Measurements from ENCODE around the gene SETDB1. TPM values are rescaled to one million over a fixed set of nuclear protein-coding genes. Genes with fewer than 3 reads are reported as not detected.

The SETDB1 gene
- polyA plus RNA-seq, 4 donors, result 12.7 to 56.1 (median 19.4) TPM

GRCh38 chr1:150954708-150955107, 28.5 kb downstream of the SETDB1 start:
- FAIRE-seq (no peak), DNase-seq (no peak)
- peaks cover 22 to 69% (median 26%) of the 10 kb centered on the region in 3 donors for H3K36me3 ChIP-seq (ENCODE audit: control insufficient read depth in 3 of 3, insufficient read depth in 2 of 3, low read depth in 1 of 3, low read length in 3 of 3)
- WGBS, 3 donors, result 90 to 97% (median 91%) methylated on average over 3 of the region's 3 CpGs
- H3K9me3 ChIP-seq (ENCODE audit: control insufficient read depth in 2 of 2, insufficient read depth in 1 of 2, low read depth in 1 of 2, low read length in 1 of 2), result no peaks in the 10 kb centered on the region
- H3K4me1 ChIP-seq (ENCODE audit: control insufficient read depth in 3 of 3, insufficient read depth in 2 of 3, low read depth in 1 of 3, low read length in 2 of 3), result no peaks in the 10 kb centered on the region
- H3K27me3 ChIP-seq (ENCODE audit: control insufficient read depth in 3 of 3, insufficient read depth in 3 of 3, low read length in 3 of 3), result no peaks in the 10 kb centered on the region
- no peak overlapping the region for H3K27ac ChIP-seq (ENCODE audit: low read depth in 1 of 3, low read length in 2 of 3)
- H3K4me3 ChIP-seq (ENCODE audit: low read depth in 1 of 3, low read length in 3 of 3), result no peak overlapping the region

GRCh38 chr1:150955280-150955679, 29.1 kb downstream of the SETDB1 start:
- no peak for DNase-seq
- no peaks in the 10 kb centered on the region for H3K27me3 ChIP-seq (ENCODE audit: control insufficient read depth in 3 of 3, insufficient read depth in 3 of 3, low read length in 3 of 3)
- no peaks in the 10 kb centered on the region for H3K9me3 ChIP-seq (ENCODE audit: control insufficient read depth in 2 of 2, insufficient read depth in 1 of 2, low read depth in 1 of 2, low read length in 1 of 2)
- no peaks in the 10 kb centered on the region for H3K4me1 ChIP-seq (ENCODE audit: control insufficient read depth in 3 of 3, insufficient read depth in 2 of 3, low read depth in 1 of 3, low read length in 2 of 3)
- no peak overlapping the region for H3K27ac ChIP-seq (ENCODE audit: low read depth in 1 of 3, low read length in 2 of 3)
- H3K36me3 ChIP-seq (ENCODE audit: control insufficient read depth in 3 of 3, insufficient read depth in 2 of 3, low read depth in 1 of 3, low read length in 3 of 3), result peaks cover 21 to 70% (median 23%) of the 10 kb centered on the region in 3 donors
- FAIRE-seq, result no peak
- H3K4me3 ChIP-seq (ENCODE audit: low read depth in 1 of 3, low read length in 3 of 3), result no peak overlapping the region

- H3K36me3 ChIP-seq (ENCODE audit: control insufficient read depth in 3 of 3, insufficient read depth in 2 of 3, low read depth in 1 of 3, low read length in 3 of 3), result peaks cover 12 to 71% (median 27%) of the 10 kb centered on the region in 3 donors
- H3K27me3 ChIP-seq (ENCODE audit: control insufficient read depth in 3 of 3, insufficient read depth in 3 of 3, low read length in 3 of 3), result no peaks in the 10 kb centered on the region
- no peaks in the 10 kb centered on the region for H3K4me1 ChIP-seq (ENCODE audit: control insufficient read depth in 3 of 3, insufficient read depth in 2 of 3, low read depth in 1 of 3, low read length in 2 of 3)
- no peaks in the 10 kb centered on the region for H3K9me3 ChIP-seq (ENCODE audit: control insufficient read depth in 2 of 2, insufficient read depth in 1 of 2, low read depth in 1 of 2, low read length in 1 of 2)
- FAIRE-seq (no peak), DNase-seq (no peak)
- H3K4me3 ChIP-seq (ENCODE audit: low read depth in 1 of 3, low read length in 3 of 3), result no peak overlapping the region
- no peak overlapping the region for H3K27ac ChIP-seq (ENCODE audit: low read depth in 1 of 3, low read length in 2 of 3)
- 97 to 99% (median 98%) methylated on average over 11 of the region's 11 CpGs for WGBS, 3 donors
Measured at GRCh38 chr1:150957666-150958065, 31.5 kb downstream of the SETDB1 start.

GRCh38 chr1:150960646-150961045, 34.5 kb downstream of the SETDB1 start:
- Histone ChIP-seq H3K36me3 (ENCODE audit: control insufficient read depth in 3 of 3, insufficient read depth in 2 of 3, low read depth in 1 of 3, low read length in 3 of 3) (peaks cover 21 to 74% (median 31%) of the 10 kb centered on the region in 3 donors), H3K4me1 (ENCODE audit: control insufficient read depth in 3 of 3, insufficient read depth in 2 of 3, low read depth in 1 of 3, low read length in 2 of 3) (no peaks in the 10 kb centered on the region), H3K9me3 (ENCODE audit: control insufficient read depth in 2 of 2, insufficient read depth in 1 of 2, low read depth in 1 of 2, low read length in 1 of 2) (no peaks in the 10 kb centered on the region), H3K4me3 (ENCODE audit: low read depth in 1 of 3, low read length in 3 of 3) (no peak overlapping the region), H3K27me3 (ENCODE audit: control insufficient read depth in 3 of 3, insufficient read depth in 3 of 3, low read length in 3 of 3) (no peaks in the 10 kb centered on the region), H3K27ac (ENCODE audit: low read depth in 1 of 3, low read length in 2 of 3) (no peak overlapping the region)
- 97 to 99% (median 99%) methylated on average over 7 of the region's 7 CpGs for WGBS, 3 donors
- no peak for DNase-seq
- no peak for FAIRE-seq

DNA sequence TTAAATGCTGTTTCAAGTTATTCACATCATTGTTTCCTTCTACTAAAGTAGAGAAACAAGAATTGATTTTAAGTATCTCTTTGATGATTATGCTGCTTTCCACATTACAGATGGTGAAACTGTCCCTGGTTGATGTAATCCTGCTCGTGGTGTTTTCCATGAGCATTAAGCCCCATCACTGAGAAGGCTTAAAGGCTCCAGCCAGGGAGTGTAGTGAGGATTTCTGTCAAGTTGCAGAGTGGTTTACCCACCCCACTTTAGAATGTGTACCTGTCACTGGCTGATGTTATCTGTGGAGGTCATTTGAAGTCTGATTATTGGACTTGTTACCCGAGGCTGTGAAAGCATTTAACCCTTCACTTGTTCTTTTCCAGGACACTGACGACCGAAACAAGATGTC, 35.6 kb downstream of the SETDB1 start:
- Histone ChIP-seq H3K36me3 (ENCODE audit: control insufficient read depth in 3 of 3, insufficient read depth in 2 of 3, low read depth in 1 of 3, low read length in 3 of 3) (peaks cover 30 to 78% (median 31%) of the 10 kb centered on the region in 3 donors), H3K4me3 (ENCODE audit: low read depth in 1 of 3, low read length in 3 of 3) (no peak overlapping the region), H3K27me3 (ENCODE audit: control insufficient read depth in 3 of 3, insufficient read depth in 3 of 3, low read length in 3 of 3) (no peaks in the 10 kb centered on the region), H3K27ac (ENCODE audit: low read depth in 1 of 3, low read length in 2 of 3) (no peak overlapping the region), H3K4me1 (ENCODE audit: control insufficient read depth in 3 of 3, insufficient read depth in 2 of 3, low read depth in 1 of 3, low read length in 2 of 3) (no peaks in the 10 kb centered on the region), H3K9me3 (ENCODE audit: control insufficient read depth in 2 of 2, insufficient read depth in 1 of 2, low read depth in 1 of 2, low read length in 1 of 2) (no peaks in the 10 kb centered on the region)
- no peak for DNase-seq
- FAIRE-seq, result no peak
- WGBS, 3 donors, result 64 to 66% (median 66%) methylated on average over 4 of the region's 4 CpGs

GRCh38 chr1:150963321-150964163, 37.4 kb downstream of the SETDB1 start:
- FAIRE-seq (no peak), DNase-seq (no peak)
- Histone ChIP-seq H3K27ac (ENCODE audit: low read depth in 1 of 3, low read length in 2 of 3) (no peak overlapping the region), H3K27me3 (ENCODE audit: control insufficient read depth in 3 of 3, insufficient read depth in 3 of 3, low read length in 3 of 3) (no peaks in the 10 kb centered on the region), H3K4me1 (ENCODE audit: control insufficient read depth in 3 of 3, insufficient read depth in 2 of 3, low read depth in 1 of 3, low read length in 2 of 3) (no peaks in the 10 kb centered on the region), H3K36me3 (ENCODE audit: control insufficient read depth in 3 of 3, insufficient read depth in 2 of 3, low read depth in 1 of 3, low read length in 3 of 3) (peaks cover 38 to 82% (median 43%) of the 10 kb centered on the region in 3 donors), H3K4me3 (ENCODE audit: low read depth in 1 of 3, low read length in 3 of 3) (no peak overlapping the region), H3K9me3 (ENCODE audit: control insufficient read depth in 2 of 2, insufficient read depth in 1 of 2, low read depth in 1 of 2, low read length in 1 of 2) (no peaks in the 10 kb centered on the region)
- 86 to 92% (median 90%) methylated on average over 10 of the region's 10 CpGs for WGBS, 3 donors

- WGBS, 3 donors, result 82 to 88% (median 83%) methylated on average over 5 of the region's 5 CpGs
- peaks cover 38 to 87% (median 47%) of the 10 kb centered on the region in 3 donors for H3K36me3 ChIP-seq (ENCODE audit: control insufficient read depth in 3 of 3, insufficient read depth in 2 of 3, low read depth in 1 of 3, low read length in 3 of 3)
- H3K27ac ChIP-seq (ENCODE audit: low read depth in 1 of 3, low read length in 2 of 3), result no peak overlapping the region
Measured at GRCh38 chr1:150964164-150964489, 38.0 kb downstream of the SETDB1 start.

GRCh38 chr1:150965605-150966004, 39.4 kb downstream of the SETDB1 start:
- Histone ChIP-seq H3K27ac (ENCODE audit: low read depth in 1 of 3, low read length in 2 of 3) (no peak overlapping the region), H3K36me3 (ENCODE audit: control insufficient read depth in 3 of 3, insufficient read depth in 2 of 3, low read depth in 1 of 3, low read length in 3 of 3) (peaks cover 30 to 87% (median 41%) of the 10 kb centered on the region in 3 donors)
- DNase-seq, result no peak

More at GRCh38 chr1:150964164-150964489, 38.0 kb downstream of the SETDB1 start:
- Histone ChIP-seq H3K27me3 (ENCODE audit: control insufficient read depth in 3 of 3, insufficient read depth in 3 of 3, low read length in 3 of 3) (no peaks in the 10 kb centered on the region), H3K4me1 (ENCODE audit: control insufficient read depth in 3 of 3, insufficient read depth in 2 of 3, low read depth in 1 of 3, low read length in 2 of 3) (no peaks in the 10 kb centered on the region), H3K4me3 (ENCODE audit: low read depth in 1 of 3, low read length in 3 of 3) (no peak overlapping the region), H3K9me3 (ENCODE audit: control insufficient read depth in 2 of 2, insufficient read depth in 1 of 2, low read depth in 1 of 2, low read length in 1 of 2) (no peaks in the 10 kb centered on the region)
- FAIRE-seq (no peak), DNase-seq (no peak)

More at GRCh38 chr1:150965605-150966004, 39.4 kb downstream of the SETDB1 start:
- Histone ChIP-seq H3K4me1 (ENCODE audit: control insufficient read depth in 3 of 3, insufficient read depth in 2 of 3, low read depth in 1 of 3, low read length in 2 of 3) (peaks cover 0 to 11% (median 0%) of the 10 kb centered on the region in 3 donors), H3K4me3 (ENCODE audit: low read depth in 1 of 3, low read length in 3 of 3) (no peak overlapping the region), H3K27me3 (ENCODE audit: control insufficient read depth in 3 of 3, insufficient read depth in 3 of 3, low read length in 3 of 3) (no peaks in the 10 kb centered on the region), H3K9me3 (ENCODE audit: control insufficient read depth in 2 of 2, insufficient read depth in 1 of 2, low read depth in 1 of 2, low read length in 1 of 2) (no peaks in the 10 kb centered on the region)
- 86 to 91% (median 88%) methylated on average over 4 of the region's 4 CpGs for WGBS, 3 donors
- FAIRE-seq, result no peak
